Neural cell (in vitro differentiated cells): ENCODE measurements around the gene RPGRIP1L.

Experiments
- CTCF ChIP-seq: fragments of 450-650 bp; IDR thresholded peaks from 2 replicates; pipeline ENCODE4 v1.5.1; 2014; ENCODE audit warnings: antibody characterized with exemption, mild to moderate bottlenecking, moderate library complexity; ENCODE audit not compliant: poor library complexity, severe bottlenecking
- EP300 ChIP-seq: fragments of 450-650 bp; conservative IDR thresholded peaks from 2 replicates; pipeline ENCODE4 v1.6.1; 2014; ENCODE audit warnings: antibody characterized with exemption, mild to moderate bottlenecking, moderate library complexity; ENCODE audit not compliant: poor library complexity, severe bottlenecking
- EZH2 ChIP-seq: fragments of 200-600, 300-800 bp; shearing (Covaris generic), sonication (generic); IDR thresholded peaks from 2 replicates; pipeline ENCODE4 v1.6.1; 2014; ENCODE audit warnings: antibody characterized with exemption, low read length, borderline replicate concordance, mild to moderate bottlenecking; ENCODE audit not compliant: insufficient read depth, poor library complexity, severe bottlenecking
- MXI1 ChIP-seq: fragments of 450-650 bp; conservative IDR thresholded peaks from 2 replicates; pipeline ENCODE4 v1.6.1; 2014; ENCODE audit warnings: antibody characterized with exemption, mild to moderate bottlenecking; ENCODE audit not compliant: poor library complexity, severe bottlenecking
- POLR2AphosphoS5 ChIP-seq: IDR thresholded peaks from 2 replicates; pipeline ENCODE4 v1.6.1; 2012
- SMC3 ChIP-seq: fragments of 450-650 bp; conservative IDR thresholded peaks from 2 replicates; pipeline ENCODE4 v1.6.1; 2014; ENCODE audit warnings: antibody characterized with exemption, mild to moderate bottlenecking, moderate library complexity; ENCODE audit not compliant: poor library complexity
- TAF1 ChIP-seq: IDR thresholded peaks from 2 replicates; pipeline ENCODE4 v1.6.1; 2012; ENCODE audit warnings: low read depth

- TF ChIP-seq CTCF = no peak
- TF ChIP-seq POLR2AphosphoS5 = no peak
- no peak for TF ChIP-seq MXI1
- TF ChIP-seq SMC3 = no peak
- no peak for TF ChIP-seq EP300
- TF ChIP-seq EZH2 = no peak
- no peak for TF ChIP-seq TAF1
These were observed 89.3 kb downstream of the RPGRIP1L start for GRCh38 chr16:53614346-53614745.
